GM13977 (cell line): Measurements from ENCODE around the gene ALPI.

ENCODE experiments used
- DNase-seq: peaks from one replicate; pipeline ENCODE4 v3.0.0; 2012; ENCODE audit warnings: low spot score
- CTCF ChIP-seq: IDR thresholded peaks from 2 replicates; pipeline ENCODE4 v1.5.1; 2012; ENCODE audit warnings: mild to moderate bottlenecking, control low read depth; ENCODE audit not compliant: insufficient read depth; ENCODE audit errors: extremely low read depth, missing control alignments
- in situ Hi-C: fragments of 300-500 bp; cut with MboI; formaldehyde crosslinking; loops from one replicate; pipeline ENCODE4 v1.12.0; 2022; ENCODE audit warnings: low sequenced_read_pairs, low pct_unique_long_range_greater_than_20kb, mixed read lengths, inconsistent platforms; ENCODE audit not compliant: unreplicated experiment

ALPI gene

GRCh38 chr2:232505856-232506255, 49.9 kb downstream of the ALPI start:
- no peak for TF ChIP-seq CTCF
- in situ Hi-C loops: no loop called here
- DNase-seq: no peak

DNA sequence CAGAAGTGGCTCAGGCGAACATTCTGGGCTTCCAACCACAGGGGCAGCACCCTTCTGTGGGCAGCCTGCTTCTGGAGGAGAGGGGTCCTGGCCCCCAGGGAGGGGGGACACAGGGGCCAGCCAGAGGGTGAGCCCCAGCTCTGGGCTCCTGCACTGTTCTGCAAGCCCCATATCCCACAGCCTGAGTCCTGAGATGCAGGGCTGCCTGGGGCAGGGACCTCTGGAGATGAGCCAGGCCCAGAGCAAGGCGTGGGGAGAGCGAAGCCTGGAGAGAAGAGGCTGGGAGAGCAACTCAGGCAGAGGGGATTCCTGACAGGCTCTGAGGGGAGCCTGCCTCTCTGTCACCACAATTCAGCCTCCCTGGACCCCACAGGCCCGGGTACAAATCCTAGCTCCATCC, 50.8 kb downstream of the ALPI start:
- in situ Hi-C loops: no loop called here
- no peak for TF ChIP-seq CTCF
- DNase-seq: no peak

DNA sequence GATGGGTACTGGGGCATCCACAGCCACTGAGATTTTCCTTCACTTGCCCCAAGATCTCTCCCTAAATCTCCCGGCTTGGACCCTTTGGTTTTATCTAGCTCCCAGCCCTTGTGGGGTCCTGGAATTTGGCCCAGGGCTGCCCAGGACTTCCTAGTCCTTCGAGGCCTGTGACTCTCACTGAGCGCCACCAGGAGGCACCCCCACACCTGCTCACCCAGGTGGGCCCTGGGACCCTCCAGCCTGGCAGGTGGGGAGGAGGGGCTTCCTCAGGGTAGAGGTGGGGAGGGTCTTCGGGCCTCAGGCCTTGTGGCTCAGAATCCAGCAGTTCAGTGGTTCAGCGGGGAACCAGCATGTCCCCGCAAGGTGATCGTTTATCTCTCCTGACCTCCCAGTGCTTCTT, 52.3 kb downstream of the ALPI start:
- no peak for TF ChIP-seq CTCF
- no peak for DNase-seq
- in situ Hi-C loops: no loop called here
